IPS DF 4.7 (cell line): ENCODE data around the gene ZFAND2B.

Experiments
- DNase-seq: peaks from one replicate; pipeline ENCODE4 v3.0.0-alpha.2; 2013; ENCODE audit warnings: low spot score; ENCODE audit errors: extremely low read depth

ZFAND2B gene

GRCh38 chr2:219220652-219221402, 14.2 kb downstream of the ZFAND2B start:
- DNase-seq: no peak

GRCh38 chr2:219221957-219222518, 15.5 kb downstream of the ZFAND2B start:
- no peak for DNase-seq

- DNase-seq: no peak
These were observed 17.4 kb downstream of the ZFAND2B start for GRCh38 chr2:219223831-219224610.

GRCh38 chr2:219225350-219225749, 18.8 kb downstream of the ZFAND2B start:
- no peak for DNase-seq

GRCh38 chr2:219228041-219228910, 21.7 kb downstream of the ZFAND2B start:
- no peak for DNase-seq

GRCh38 chr2:219228911-219229304, 22.3 kb downstream of the ZFAND2B start:
- no peak for DNase-seq

- DNase-seq: no peak
These were observed 22.9 kb downstream of the ZFAND2B start, which contains the start of the genes ANKZF1 and ATG9A for GRCh38 chr2:219229305-219230058. TSS of gene ANKZF1 (plus strand) at chr2:219229806. CDS start at chr2:219230258, 452 bp downstream. TSS of gene ATG9A (minus strand) at chr2:219229636. CDS start at chr2:219228024, 1,612 bp downstream.

- no peak for DNase-seq
These were observed 23.5 kb downstream of the ZFAND2B start for GRCh38 chr2:219230059-219230540.

GRCh38 chr2:219234331-219234730, 27.7 kb downstream of the ZFAND2B start:
- no peak for DNase-seq

- DNase-seq: no peak
These were observed 36.7 kb downstream of the ZFAND2B start for GRCh38 chr2:219243291-219243761.

- DNase-seq: no peak
These were observed 38.2 kb downstream of the ZFAND2B start for GRCh38 chr2:219244789-219245147.

- no peak for DNase-seq
These were observed 38.7 kb downstream of the ZFAND2B start, which contains the start of the genes GLB1L and STK16 for GRCh38 chr2:219245148-219245898. TSS of gene GLB1L (minus strand) at chr2:219245444. CDS start at chr2:219243573, 1,871 bp downstream. TSS of gene STK16 (plus strand) at chr2:219245479. CDS start at chr2:219246000, 521 bp downstream.

GRCh38 chr2:219245899-219246230, 39.3 kb downstream of the ZFAND2B start:
- no peak for DNase-seq

- DNase-seq: no peak
These were observed 40.0 kb downstream of the ZFAND2B start for GRCh38 chr2:219246559-219246958.

- DNase-seq: no peak
These were observed 41.4 kb downstream of the ZFAND2B start for GRCh38 chr2:219247678-219248642.

- DNase-seq: no peak
These were observed 42.2 kb downstream of the ZFAND2B start for GRCh38 chr2:219248845-219249202.

GRCh38 chr2:219249203-219249980, 42.8 kb downstream of the ZFAND2B start:
- DNase-seq: no peak
